Astrocyte of the cerebellum (primary cell): Measurements from ENCODE around the gene UBAC2.

Experiments
- DNase-seq: peaks from one replicate; pipeline ENCODE4 v3.0.0-alpha.2; 2011; ENCODE audit warnings: low read depth
- H3K4me3 ChIP-seq: 2 replicates; pipeline ENCODE4 v1.5.1; 2011; ENCODE audit warnings: mild to moderate bottlenecking, low read depth, low read length, moderate library complexity
- in situ Hi-C: cut with HindIII; loops from 2 replicates; pipeline ENCODE4 v1.10.0; 2017; ENCODE audit warnings: low sequenced_read_pairs
- TF ChIP-seq, protein P1 (sequence below): IDR thresholded peaks from 2 replicates; pipeline ENCODE4 v1.5.1; 2012; ENCODE audit warnings: low read length, low read depth, moderate library complexity, mild to moderate bottlenecking; ENCODE audit errors: missing control alignments

The UBAC2 gene

DNA sequence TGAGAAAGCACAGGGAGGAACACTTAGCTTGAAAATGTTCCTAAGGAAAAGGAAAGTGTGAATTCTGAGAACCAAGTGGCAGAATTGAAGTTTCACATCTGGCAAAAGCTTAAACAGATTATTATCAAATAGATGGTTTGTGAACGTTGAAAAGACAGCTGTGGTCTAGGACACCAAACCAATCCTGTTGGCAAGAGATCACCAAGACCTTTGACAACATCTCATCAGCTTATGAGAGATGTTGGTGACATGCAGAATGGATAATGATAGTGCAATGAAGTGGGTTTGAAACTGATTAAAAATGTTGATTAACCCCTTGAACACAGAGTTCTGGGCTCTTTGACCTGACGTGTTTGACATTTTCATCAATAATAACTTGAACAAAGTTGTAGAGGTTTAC, 181.1 kb downstream of the UBAC2 start:
- TF ChIP-seq, protein P1, sequence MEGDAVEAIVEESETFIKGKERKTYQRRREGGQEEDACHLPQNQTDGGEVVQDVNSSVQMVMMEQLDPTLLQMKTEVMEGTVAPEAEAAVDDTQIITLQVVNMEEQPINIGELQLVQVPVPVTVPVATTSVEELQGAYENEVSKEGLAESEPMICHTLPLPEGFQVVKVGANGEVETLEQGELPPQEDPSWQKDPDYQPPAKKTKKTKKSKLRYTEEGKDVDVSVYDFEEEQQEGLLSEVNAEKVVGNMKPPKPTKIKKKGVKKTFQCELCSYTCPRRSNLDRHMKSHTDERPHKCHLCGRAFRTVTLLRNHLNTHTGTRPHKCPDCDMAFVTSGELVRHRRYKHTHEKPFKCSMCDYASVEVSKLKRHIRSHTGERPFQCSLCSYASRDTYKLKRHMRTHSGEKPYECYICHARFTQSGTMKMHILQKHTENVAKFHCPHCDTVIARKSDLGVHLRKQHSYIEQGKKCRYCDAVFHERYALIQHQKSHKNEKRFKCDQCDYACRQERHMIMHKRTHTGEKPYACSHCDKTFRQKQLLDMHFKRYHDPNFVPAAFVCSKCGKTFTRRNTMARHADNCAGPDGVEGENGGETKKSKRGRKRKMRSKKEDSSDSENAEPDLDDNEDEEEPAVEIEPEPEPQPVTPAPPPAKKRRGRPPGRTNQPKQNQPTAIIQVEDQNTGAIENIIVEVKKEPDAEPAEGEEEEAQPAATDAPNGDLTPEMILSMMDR: no peak
- no peak for DNase-seq
- in situ Hi-C loops: no loop called here
- no peak overlapping the region for H3K4me3 ChIP-seq

DNA sequence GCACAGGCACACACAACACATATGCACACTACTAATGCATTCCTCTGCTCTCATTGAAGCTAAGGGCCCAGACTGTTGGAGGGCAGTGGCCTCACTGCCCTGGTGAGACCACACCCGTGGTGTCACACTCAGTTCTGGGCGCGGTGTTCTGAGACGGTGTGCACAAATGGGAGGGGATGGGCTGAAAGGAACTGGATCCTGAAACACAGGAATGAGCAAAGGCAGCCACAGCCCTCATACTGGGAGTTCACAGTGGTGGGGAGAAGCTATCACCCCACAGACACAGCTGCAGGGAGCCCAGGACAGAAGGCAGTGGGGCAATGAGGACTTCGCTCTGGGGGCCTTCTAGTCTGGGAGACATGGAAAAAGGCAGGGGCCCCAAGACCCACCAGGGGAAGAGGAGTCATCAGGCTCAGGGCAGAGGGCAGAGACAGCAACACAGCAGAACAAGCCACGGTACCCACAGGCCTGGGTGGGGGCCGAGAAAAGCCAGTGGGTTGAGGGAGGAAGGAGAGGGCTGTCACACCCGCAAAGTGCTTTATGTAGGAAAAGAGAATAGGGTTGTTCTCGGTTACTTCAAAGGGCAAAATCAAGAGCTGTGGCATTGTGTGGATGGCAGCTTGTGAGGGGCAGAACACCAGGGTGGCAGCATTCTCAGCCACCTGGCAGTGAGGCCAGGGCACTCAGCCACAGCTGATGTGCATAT, 181.9 kb downstream of the UBAC2 start:
- in situ Hi-C loops: no loop called here
- DNase-seq: no peak
- no peak overlapping the region for H3K4me3 ChIP-seq
- TF ChIP-seq, protein P1: no peak

DNA sequence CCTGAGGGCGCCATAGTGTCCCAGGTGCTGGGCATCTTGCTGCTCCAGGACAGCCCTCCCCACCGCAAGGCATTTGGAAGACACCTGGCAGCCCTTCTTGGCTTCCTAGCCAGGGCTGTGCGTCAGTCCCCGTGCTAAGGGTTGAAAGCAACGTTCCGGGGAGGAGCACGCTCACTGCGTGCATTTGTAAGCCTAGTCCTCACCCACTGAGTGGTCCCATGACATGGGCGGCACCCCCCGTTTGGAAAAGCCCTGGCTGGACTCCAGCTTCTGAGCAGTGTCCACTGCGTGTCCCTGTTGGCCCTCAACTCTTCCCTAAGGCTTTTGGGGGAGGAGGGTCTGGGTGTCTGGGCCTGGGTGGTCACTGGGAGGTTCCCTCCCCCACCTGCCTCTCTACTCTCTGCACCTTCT, 182.9 kb downstream of the UBAC2 start:
- in situ Hi-C loops: no loop called here
- no peak for DNase-seq
- H3K4me3 ChIP-seq: no peak overlapping the region
- TF ChIP-seq, protein P1: no peak

DNA sequence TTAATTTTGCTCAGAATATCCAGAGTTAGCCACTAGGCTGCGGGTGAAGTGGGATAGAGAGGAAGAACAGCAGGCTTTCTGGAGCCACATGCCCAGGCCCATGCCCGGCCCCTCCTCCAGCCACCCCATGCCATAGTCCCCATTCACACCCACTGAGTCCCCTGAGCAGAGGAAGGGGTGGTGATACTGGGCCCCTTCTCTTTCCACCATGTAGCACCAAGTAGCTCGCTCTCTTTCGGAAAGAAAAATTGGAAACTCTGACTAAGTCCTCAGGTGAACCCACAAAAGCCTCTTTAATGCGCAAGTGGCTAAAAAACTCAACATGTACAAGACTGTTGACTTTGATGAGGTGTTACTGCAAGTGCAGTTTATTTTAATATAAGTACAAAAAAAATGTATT, 183.3 kb downstream of the UBAC2 start:
- DNase-seq: no peak
- no peak overlapping the region for H3K4me3 ChIP-seq
- TF ChIP-seq, protein P1: no peak
- in situ Hi-C loops: no loop called here

DNA sequence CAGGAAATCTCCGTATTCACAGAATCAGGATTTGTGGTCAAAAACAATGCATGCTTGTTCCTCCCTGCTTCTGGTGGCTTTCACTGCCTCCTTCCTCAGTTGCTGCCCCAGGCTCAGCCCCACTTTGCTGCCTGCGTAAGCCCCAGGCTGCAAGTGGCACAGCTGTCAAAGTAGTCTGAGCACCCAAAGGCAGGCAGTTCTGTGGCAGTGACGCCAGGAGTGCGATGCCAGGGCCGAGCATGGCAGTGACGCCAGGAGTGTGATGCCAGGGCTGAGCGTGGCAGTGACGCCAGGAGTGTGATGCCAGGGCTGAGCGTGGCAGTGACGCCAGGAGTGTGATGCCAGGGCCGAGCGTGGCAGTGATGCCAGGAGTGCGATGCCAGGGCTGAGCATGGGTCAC, 183.8 kb downstream of the UBAC2 start:
- DNase-seq: no peak
- TF ChIP-seq, protein P1: no peak
- in situ Hi-C loops: no loop called here
- no peak overlapping the region for H3K4me3 ChIP-seq

DNA sequence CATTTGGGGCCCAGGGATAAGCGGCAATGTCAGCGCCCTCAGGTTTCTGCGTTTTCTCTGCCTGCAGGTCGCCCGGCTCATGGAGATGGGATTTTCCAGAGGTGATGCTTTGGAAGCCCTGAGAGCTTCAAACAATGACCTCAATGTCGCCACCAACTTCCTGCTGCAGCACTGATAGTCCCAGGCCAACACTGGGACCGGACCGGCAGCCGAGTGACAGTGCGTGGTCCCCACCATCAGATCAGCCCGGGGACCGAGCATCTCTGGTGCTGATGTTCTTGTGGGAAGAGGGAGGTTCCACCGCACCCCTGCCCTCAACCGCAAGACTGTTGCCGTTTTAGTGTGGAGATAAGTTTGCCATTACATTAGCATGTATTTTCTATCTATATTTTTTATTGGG, 184.5 kb downstream of the UBAC2 start:
- H3K4me3 ChIP-seq: no peak overlapping the region
- TF ChIP-seq, protein P1: no peak

DNA sequence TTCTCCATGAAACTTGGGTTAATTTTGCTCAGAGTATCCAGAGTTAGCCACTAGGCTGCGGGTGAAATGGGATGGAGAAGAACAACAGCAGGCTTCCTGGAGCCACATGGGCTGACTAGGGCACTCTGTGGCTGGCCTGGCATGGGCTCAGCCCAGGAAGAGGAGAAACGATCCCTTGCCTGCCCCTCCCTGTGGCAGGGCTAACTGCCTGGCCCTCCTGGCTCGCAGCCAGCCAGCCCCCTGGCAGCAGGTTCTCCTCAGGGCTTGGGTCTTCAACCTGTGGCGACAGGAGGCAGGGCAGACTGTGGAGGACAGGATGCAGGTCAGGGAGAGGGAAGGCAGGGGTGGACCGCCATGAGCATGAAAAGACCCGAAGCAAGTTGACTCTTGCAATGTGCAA, 185.3 kb downstream of the UBAC2 start:
- in situ Hi-C loops: no loop called here
- TF ChIP-seq, protein P1: no peak
- no peak overlapping the region for H3K4me3 ChIP-seq
- no peak for DNase-seq

More for the DNA sequence above, 184.5 kb downstream of the UBAC2 start:
- in situ Hi-C loops: no loop called here
- DNase-seq: no peak
